GM12878 (cell line): ENCODE measurements around the gene SIK3.

ENCODE experiments used
- NFYB ChIP-seq: IDR thresholded peaks from 2 replicates; pipeline ENCODE4 v1.6.1; 2011; ENCODE audit warnings: low read depth, mild to moderate bottlenecking, low read length, improper control_type of control experiment, moderate library complexity; ENCODE audit not compliant: insufficient read depth
- TF ChIP-seq, protein P1 (sequence below), 3 experiments: IDR thresholded peaks in 2 of 3; conservative IDR thresholded peaks in 1 of 3; 2 replicates each; pipeline ENCODE4 v1.5.1; 2011; ENCODE audit warnings: low read depth in 3 of 3, low read length in 3 of 3, mild to moderate bottlenecking in 3 of 3, control low read depth in 2 of 3, moderate library complexity in 2 of 3, inconsistent platforms in 1 of 3, mixed read lengths in 1 of 3; ENCODE audit not compliant: control insufficient read depth in 2 of 3, insufficient read depth in 1 of 3; ENCODE audit errors: extremely low read depth in 1 of 3

DNA sequence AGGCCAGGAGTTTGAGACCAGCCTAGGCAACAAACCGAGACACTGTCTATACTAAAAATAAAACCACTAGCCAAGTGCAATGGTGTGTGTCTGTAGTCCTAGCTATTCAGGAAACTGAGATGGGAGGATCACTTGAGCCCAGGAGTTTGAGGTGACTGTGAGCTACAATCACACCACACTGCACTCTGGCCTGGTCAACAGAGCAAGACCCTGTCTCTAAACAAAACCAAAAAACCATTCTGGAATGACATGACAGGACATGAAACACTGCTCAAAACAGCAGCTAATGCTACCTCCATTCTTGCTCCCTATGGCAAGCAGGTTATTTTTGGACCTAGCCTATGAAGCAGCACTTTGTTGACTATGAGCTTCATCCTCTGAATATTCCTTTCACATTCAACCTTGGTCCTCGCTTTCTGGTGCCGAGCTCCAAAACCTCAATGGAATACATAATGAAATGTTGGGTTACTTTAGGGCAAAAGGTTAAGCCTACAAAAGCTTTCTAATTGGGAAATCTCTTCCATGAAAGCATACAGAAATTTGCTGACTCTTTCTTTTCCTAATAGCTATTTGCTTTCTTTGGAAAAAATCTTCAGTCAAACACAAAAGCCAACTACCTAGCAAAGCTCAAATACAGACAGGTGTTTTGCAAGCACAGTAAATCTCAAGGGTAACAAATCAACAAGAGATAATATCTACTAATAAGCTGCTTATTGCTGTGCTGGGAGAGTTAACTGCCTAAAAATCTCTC lies 21.1 kb downstream of the SIK3 start:
- TF ChIP-seq, protein P1, sequence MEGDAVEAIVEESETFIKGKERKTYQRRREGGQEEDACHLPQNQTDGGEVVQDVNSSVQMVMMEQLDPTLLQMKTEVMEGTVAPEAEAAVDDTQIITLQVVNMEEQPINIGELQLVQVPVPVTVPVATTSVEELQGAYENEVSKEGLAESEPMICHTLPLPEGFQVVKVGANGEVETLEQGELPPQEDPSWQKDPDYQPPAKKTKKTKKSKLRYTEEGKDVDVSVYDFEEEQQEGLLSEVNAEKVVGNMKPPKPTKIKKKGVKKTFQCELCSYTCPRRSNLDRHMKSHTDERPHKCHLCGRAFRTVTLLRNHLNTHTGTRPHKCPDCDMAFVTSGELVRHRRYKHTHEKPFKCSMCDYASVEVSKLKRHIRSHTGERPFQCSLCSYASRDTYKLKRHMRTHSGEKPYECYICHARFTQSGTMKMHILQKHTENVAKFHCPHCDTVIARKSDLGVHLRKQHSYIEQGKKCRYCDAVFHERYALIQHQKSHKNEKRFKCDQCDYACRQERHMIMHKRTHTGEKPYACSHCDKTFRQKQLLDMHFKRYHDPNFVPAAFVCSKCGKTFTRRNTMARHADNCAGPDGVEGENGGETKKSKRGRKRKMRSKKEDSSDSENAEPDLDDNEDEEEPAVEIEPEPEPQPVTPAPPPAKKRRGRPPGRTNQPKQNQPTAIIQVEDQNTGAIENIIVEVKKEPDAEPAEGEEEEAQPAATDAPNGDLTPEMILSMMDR (IDR thresholded peaks at IDR 0.05 in 2 of 3, conservative IDR thresholded peaks at IDR 0.05 in 1 of 3; ENCODE audit: control insufficient read depth in 2 of 3, extremely low read depth in 1 of 3, insufficient read depth in 1 of 3, low read depth in 3 of 3, low read length in 3 of 3) = no peak
- TF ChIP-seq NFYB = no peak
